NCI-H524 treated with DMSO at 0.1 percent for 48 hours (cell line): ENCODE results near the gene ARPC4.

Experiments used
- DNase-seq: peaks from one replicate; lab custom pipeline; 2025; lab: John Stamatoyannopoulos, UW

Gene ARPC4

DNA sequence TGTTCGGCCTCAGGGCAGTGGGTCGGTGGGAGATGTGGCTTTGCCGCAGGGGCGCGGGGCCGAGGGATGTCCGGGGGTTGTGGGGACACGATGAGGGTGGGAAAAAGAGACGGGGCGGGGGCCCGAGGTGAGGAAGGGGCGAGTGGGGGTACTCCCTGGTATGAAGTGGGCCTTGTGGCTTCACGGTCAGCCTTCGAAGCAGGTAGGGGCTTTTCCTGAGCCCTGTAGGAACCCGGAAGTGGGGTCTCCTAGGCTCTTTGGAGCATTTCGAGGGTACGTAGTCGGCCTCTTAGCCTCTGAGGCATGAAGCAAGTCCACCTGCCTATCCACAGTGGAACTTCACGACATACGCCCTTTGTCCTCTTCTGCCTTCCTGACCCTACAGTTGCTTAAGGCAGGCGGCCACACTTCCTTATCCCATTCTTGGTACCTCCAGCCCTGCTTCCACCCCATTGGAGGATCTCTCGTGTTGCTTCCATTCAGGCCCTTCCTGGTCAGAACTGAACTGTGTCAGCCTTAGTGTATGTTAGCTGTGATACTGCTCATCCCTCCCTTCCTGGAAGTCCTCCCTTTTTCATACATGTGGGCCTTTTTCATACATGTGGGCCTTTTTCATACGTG is 389 bp downstream of the ARPC4 start:
- DNase-seq, result no peak

DNA sequence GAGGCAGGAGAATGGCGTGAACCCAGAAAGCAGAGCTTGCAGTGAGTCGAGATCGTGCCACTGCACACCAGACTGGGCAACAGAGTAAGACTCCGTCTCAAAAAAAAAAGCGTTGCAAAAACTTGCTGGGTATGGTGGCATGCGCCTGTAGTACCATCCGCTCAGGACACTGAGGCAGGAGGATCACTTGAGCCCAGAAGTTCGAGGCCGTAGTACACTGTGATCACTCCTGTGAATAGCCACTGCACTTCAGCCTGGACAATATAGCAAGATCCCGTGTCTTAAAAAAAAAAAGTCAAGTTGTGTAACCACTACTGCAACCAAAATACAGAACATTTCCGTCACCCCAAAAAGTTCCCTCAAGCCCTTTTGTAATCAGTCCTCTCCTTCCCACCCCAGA is 1.5 kb downstream of the ARPC4 start:
- DNase-seq, result no peak

DNA sequence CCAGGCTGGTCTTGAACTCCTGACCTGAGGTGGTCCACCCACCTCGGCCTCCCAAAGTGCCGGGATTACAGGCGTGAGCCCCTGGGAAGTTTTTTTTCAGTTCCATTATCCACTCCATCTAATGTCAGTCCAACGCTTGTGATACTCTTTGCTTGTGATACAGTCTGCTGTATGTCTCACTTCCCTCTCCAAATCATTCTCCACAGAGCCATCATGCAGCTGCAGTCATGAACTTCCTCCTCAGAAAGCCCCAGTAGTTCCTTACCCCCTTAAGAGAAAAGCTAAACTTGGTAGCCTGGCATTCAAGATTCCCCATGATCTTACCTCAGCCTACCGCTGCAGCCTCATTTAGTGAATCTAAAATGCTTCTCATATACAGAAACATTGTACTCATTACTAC is 2.3 kb downstream of the ARPC4 start:
- no peak for DNase-seq

DNA sequence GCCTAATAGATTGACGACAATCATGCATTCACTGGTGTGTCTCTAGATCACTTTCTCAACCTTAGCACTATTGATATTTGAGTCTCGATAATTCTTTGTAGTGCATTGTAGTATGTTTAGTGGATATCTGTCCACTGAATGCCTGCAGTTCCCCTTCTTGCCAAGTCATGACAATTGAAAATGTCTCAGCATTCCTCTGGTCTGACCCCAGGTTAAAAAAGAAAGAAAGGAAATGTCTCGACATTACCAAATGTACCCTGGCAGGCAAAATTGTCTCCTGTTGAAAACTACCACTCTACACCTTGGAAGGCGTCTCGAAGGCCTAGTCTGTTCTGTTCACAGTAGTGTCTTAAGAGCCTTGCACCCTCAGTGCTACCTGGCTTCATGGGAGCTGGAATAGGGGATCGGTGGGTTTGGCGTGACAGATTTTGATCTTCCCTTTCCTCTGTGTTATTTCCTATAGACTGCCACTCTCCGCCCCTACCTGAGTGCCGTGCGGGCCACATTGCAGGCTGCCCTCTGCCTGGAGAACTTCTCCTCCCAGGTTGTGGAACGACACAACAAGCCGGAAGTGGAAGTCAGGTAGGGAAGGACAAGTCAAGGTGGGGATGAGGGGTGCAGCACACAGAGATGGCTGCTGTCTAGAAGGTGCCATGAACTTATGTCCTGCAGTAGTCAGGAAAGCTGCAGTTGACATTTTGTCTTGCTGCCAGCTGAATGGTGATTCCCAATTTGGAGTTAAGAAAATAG is 4.5 kb downstream of the ARPC4 start:
- no peak for DNase-seq

DNA sequence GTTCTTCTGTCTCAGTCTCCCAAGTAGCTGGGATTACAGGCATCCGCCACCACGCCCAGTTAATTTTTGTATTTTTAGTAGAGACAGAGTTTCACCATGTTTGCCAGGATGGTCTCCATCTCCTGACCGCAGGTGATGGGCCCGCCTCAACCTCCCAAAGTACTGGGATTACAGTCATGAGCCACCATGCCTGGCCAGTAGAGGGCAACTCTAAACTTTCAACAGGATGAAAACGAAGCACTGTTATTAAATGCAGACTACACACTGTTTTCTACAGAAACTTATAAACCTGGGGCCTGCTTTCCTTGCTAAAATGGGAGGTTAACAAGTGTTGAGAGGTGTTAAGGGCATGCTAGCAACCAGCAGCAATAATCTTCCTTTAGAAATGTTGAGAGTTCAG is 7.6 kb downstream of the ARPC4 start:
- no peak for DNase-seq

DNA sequence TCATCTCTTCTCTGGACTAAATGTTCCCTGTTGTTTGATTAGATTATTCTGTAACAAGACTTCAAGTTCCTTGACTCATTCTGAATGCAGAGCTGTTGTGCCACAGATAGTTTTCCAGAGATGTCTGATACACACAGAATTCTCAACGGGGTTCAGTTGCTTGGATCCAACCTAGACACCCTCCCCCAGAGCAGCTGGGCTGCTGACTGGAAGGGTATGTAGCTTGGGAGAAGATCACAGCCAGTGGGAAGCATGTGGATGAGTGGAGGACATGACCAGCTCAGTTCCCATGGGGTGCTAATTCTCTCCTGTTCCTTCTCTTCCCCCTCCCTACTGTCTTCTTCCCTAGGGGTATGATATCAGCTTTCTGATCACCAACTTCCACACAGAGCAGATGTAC is 10.6 kb downstream of the ARPC4 start:
- DNase-seq, result no peak

DNA sequence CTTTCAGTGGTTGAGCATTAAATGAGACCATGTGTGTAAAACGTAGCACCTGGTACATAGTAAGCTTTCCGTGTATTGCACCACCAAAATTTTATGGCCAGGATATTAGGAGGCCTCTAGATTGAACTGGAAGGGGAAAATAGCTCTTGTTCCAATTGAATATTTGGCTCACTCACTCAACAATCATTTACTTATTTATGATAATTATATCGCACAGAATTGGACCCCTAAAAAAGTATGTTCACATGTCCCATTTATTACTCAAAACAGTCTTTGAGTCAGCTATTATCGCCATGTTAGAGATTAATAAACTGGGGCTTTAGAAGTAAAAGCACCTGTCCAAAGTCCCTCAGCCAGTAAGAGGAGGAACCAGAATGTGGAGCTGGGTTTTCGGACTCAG is 12.1 kb downstream of the ARPC4 start:
- DNase-seq, result no peak

DNA sequence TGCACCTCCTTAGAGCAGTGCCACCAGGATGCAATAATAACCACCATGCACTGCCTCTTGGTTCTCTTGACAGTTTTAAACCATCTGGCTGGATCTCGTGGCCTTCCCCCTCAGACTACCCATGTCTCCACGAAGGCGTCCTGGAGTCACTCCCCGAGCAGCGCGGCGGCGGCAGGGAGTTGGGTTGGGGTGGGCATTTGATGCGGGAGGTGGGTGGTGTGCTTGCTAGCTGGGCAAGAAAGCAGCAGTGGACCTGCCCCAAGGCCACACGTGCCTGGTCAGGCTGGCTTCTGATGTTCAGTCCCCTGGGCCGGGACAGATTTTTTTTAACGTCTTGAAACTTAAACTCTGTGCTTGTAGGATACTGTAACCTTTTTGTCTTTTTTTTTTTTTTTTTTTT is 13.3 kb downstream of the ARPC4 start:
- DNase-seq, result no peak

DNA sequence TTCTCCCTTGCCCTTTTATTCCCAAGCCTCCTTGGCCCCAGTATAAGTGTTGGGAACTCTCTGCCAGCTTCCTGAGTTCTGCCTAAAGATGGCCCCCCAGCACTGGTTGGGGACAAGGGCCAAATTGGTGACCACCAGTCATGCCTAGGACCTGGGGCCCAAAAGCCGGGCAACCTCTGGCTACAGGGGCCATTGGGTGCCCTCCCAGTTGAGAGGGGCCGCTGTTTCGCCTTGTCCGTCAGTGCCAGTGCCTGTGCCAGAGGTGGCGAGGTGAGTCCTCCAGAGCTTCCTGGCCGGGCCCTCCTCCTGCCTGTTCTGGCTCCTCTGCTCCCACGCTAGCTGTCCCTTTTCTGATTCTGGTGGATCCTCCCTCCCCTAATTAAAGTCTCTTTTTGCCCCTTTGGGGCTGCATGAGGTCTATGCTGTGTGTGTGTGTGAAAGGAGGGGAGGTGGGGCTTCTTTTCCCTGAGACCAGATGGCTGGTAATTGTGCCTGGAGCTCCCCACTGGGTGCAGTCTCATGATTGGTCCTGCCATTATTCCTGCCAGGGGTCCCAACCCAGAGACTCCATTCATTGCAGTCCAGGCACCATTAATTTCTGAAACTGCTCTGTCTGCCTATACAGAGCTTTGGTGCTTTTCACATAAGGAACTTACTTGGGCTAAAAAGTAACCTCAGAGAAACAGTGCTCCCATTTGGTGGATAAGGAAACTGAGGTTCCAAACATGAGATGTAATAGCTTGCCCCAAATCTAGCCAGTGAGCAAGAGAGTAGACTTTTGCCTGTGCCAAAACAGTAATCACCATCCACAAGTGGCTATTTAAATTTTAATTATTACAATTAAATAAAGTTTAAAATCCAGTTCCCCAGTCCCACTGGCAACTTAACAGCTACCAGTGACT is 14.1 kb downstream of the ARPC4 start:
- no peak for DNase-seq

DNA sequence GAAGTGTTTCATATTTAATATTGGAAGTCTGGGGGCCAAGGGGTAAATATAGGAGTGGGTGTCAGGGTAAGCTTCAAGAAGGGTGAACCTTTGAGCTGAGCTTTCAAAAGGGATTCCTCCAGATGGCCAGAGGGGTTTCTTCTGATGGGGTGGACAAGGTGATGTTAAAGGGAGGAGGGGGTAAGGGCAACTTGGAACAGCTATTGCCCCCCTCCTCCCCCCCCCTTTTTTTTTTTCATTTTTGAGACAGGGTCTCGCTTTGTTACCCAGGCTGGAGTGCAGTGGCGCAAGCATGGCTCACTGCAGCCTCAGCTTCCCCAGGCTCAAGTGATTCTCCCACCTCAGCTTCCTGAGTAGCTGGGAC is 15.1 kb downstream of the ARPC4 start:
- no peak for DNase-seq

DNA sequence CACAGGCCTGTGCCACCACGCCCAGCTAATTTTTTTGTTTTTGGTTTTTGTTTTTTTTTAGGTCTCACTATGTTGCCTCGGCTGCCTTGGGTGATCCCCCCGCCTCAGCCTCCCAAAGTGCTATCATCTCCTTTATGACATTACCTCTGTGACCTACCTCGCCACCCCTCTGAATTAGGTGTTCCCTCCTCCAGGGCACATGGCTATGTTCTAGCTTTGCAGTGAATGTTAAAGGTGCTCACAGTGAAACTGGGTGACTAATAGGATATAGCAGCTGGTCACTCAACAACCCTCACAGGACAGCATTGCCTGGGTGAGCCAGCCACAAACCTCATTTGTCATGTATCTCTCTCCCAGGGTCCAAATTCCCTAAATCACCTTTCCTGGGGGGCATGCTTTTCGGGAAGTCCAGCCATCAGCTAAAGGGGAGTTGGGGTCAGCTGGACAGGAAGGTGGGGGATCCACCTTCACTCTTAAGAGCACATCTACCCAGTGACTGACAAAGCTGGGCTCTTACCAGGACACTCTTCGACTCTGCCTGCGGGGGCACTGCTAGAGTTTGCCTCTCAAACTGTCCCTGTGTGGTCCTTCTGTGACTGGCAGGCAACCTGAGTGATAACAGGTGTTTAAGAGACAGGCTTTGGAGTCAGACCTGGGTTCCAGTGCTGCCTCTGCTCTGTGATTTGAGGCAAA is 15.6 kb downstream of the ARPC4 start:
- DNase-seq, result no peak

DNA sequence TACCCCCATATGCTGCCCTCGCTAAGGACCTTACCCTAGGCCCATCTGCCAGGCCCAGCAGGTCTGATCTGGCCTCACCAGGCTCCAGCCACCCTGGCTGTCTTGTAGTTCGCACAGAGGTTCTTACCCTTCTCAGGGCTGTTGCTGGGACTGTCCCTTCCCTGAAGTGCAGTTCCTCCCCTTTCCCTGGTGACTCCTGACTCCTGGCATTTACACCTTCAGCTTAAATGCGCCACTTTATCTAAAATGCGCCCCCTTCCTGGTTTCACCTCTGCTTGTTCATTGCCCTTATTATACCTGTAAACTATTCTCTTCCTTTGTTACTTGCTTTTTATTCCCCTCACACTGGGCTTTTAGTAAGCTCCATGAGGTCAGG is 16.3 kb downstream of the ARPC4 start:
- peak; percentile 16 for DNase-seq

DNA sequence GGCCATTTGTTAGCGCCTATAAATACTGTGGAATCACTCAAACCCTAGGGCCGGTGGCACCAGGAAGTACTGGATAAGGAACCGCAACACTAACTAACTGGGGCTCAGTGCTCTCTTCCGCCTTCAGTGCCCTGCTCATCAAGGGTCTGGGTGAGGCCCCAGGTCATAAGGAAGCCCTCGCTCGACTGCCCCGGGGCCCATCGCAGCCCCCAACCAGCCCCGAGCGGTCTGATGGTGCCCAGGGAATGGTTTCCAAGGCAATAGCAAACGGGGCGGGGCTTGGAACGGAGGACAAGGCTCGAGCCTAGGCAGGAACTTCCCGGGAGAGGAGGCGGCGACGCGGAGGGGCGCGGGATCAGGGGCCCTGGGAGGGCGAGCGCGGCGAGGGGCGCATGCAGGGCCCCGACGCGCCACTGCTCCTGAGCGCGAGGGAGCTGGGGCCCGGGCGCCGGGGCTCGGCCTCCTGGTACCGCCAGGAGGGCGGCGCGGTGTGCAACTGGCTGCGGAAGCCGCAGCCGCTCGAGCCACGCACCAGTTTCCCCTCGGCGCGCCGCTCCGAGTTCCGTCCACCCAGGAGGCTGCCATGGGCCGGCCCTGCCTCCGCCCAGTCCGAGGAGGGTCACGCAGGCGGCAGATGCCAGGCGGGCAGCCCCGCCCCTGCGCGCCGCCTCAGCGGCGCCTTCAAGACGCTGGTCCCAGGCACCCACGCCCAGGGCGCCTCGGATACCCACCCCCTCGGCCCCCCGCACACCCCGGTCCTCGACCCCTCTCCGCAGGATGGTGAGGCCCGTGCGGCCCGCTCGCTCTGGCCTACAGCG is 16.9 kb downstream of the ARPC4 start, which contains the start of gene TTLL3:
Gene TTLL3, plus strand, starts transcription at position 648 of the 818 bp plus-strand sequence. CDS start 400 bp downstream, outside the sequence.
- DNase-seq, result no peak

DNA sequence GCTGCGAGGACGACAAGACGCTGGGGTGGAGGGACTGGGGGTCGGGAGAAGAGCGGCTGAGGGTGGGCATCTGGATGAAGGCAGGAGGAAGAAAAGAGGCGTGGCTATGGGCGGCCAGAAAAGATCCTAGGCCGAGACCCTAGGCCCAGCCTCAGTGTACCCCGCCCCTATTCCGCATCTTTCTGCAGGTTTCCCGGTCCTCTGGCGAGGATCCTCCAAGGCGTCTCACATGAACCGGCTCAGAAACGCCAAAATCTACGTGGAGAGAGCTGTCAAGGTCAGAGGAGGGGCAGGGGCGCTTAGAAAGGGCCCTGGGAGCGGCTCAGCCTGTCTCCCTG is 17.5 kb downstream of the ARPC4 start:
- DNase-seq, result no peak

DNA sequence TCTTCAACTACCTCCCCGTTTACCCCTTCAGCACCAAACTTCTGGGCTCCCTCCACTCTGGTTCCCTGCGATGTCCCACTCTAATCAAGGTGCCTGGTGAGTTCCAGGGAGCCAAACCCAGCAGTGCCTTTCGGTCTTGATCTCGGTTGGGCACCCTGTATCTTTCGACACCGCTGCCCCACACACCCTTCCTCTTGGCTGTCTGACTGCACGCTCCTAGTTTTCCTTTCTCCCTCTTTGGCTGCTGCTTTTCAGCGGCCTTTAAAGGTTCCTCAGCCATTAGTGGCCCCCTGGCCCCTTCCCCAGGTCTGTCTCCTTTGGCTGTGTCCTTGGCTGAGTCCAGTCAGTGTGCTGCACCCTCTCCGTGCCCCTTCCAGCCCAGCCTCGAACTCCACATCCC is 18.0 kb downstream of the ARPC4 start:
- DNase-seq, result no peak

DNA sequence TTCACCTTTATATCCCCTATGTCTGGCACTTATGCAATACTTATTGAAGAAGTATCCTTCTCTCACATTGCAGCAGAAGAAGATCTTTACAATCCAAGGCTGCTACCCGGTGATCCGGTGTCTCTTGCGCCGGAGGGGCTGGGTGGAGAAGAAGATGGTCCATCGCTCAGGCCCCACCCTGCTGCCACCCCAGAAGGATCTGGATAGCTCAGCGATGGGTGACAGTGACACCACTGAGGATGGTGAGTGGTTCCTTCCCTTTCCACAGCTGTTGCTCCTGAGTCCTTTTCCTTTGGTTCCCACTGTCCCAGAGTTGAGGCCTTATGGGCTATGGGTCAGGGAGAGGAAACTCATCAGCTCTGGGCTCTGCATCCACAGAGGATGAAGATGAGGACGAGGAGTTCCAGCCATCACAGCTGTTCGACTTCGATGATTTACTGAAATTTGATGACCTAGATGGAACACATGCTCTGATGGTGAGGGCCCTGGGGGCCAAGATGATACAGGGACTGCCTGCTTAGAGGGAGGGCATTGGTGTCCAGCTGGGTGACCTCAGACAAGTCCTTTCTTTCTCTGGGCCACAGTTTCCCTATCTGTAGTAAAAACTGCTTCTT is 20.1 kb downstream of the ARPC4 start:
- no peak for DNase-seq

DNA sequence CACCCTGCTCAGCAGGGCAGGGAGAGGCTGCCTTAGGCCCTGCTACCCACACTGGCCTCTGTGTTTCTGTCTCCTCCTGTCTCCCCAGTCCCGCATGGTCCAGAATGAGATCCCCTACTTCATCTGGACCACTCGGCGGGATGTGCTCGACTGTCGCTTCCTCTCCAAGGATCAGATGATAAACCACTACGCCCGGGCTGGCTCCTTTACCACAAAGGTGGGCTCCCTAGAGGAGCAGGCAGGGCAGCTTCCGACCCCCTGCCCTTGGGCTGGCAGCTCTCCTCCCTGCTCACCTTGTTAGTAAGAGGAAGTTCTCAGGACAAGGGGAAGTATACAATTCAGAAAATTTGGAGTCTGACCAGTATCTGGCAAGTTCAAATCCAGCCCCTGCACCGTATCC is 23.1 kb downstream of the ARPC4 start:
- no peak for DNase-seq

DNA sequence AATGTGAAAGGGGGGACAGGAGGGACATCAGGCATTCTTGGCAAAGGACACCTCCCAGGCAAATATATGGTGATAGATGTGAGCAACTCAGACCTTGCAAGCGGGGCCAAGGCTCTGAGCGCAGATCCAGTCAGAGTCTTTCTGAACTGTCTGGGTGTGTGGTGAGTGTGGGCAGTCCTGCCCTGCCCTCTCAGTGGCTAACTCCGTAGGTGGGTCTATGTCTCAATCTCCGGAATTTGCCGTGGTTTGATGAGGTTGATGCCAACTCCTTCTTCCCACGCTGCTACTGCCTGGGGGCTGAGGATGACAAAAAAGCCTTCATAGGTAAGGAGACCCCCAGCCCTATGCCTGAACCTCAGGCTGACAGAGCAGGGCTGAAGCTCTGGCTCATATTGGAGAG is 24.6 kb downstream of the ARPC4 start:
- no peak for DNase-seq

DNA sequence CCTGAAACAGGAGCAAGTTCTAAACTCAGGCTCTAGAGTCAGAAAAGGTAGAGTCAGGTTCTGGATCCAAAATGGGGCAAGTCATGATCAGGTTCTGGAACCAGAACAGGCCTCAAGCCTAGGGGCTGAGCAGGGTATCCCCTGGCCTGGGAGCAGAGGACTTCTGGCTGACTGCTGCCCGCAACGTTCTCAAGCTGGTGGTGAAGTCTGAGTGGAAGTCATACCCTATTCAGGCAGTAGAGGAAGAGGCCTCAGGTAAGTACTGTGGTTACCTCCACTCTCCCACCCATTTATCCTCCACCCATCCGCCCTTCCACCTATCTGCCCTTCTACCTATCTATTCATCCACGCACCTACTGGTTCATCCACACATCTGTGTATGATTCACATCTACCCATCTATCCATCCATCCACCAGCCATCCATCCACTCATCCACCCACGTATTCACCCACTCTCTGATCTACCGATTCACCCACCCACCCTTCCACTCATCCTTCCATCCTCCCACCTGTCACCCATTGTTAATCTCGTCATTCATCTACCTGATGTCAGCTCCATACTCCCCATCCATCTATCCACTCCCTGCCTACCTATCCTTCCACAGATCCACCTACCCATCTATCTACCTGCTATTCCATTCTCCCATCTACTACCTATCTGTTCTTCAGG is 25.9 kb downstream of the ARPC4 start:
- DNase-seq, result no peak

DNA sequence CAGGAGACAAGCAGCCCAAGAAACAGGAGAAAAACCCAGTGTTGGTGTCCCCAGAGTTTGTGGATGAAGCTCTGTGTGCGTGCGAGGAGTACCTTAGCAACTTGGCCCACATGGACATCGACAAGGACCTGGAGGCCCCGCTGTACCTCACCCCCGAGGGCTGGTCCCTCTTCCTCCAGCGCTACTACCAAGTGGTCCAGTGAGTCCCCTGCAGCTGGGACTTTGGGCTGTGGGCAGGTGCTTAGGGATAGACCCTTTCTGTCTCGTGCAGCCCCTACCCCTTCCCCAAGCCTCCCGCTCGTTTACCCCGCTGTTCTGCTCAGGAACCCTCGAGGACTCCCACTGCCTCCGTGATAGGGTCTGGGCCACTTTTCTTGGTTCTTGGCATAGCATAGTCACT is 27.7 kb downstream of the ARPC4 start:
- DNase-seq, result no peak

DNA sequence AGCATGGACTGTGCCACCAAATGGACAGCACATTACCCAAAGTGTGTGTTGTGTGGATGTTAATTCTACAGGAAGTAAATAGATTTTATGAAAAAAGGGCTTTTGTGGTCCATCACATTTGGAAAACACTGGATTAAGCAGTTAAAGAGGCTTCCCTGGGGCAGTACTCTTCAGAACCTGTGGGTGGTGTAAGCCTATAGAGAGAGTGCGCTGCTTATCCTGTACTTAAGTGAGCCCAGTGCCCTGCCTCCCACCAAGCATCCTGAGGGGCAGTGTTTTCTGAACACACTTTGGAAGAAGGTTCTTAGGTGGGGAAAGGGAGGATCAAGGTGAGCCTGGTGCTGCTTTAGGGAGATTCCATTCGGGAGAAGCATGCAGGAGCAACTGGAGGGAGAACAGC is 28.1 kb downstream of the ARPC4 start:
- DNase-seq, result no peak
